Activated CD4-positive, CD25-positive, alpha-beta regulatory T cell treated with anti-CD3 and anti-CD28 coated beads, Interleukin-2, amount 50 U/mL, for 16 hours (primary cell): ENCODE results near the gene PIAS4.

Experiments
- DNase-seq: peaks from one replicate; pipeline ENCODE4 v3.0.0-alpha.2; 2020; ENCODE audit warnings: low read depth, low spot score

The PIAS4 gene

GRCh38 chr19:4075373-4075772, 67.8 kb downstream of the PIAS4 start:
- no peak for DNase-seq

DNA sequence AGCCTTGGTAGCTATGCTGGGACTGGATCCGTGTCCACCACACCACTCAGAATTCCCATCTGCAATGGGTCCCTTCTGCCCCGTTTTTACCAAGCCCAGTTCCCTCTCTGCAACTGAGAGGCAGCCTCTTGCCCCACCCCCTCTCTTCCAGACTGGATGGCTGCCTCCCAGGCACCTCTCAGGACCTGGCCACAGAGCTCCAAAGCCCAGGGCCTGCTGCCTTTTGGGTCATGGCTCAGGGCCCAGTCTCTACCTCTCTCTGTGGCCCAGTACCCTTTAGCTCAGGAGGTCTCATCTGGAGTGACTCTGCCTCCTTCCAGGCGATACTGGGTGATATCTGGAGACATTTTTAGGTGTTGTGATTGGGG, 69.5 kb downstream of the PIAS4 start:
- DNase-seq, result no peak

GRCh38 chr19:4077800-4078684, 70.5 kb downstream of the PIAS4 start:
- no peak for DNase-seq

DNA sequence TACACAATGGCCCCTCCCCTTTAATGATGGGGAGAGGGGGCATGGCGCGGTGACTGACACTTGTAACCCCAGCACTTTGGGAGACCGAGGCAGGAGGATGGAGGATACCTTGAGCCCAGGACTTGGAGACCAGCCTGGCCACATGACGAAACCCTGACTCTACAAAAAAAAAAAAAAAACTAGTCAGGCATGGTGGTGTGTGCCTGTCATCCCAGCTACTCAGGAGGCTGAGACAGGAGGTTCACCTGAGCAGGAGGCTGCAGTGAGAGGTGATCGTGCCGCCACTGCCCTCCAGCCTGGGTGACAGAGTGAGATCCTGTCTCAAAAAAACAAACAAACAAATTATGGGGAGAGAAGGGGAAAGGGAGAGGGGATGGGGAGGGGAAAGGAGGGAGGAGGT, 72.9 kb downstream of the PIAS4 start:
- DNase-seq, result no peak

DNA sequence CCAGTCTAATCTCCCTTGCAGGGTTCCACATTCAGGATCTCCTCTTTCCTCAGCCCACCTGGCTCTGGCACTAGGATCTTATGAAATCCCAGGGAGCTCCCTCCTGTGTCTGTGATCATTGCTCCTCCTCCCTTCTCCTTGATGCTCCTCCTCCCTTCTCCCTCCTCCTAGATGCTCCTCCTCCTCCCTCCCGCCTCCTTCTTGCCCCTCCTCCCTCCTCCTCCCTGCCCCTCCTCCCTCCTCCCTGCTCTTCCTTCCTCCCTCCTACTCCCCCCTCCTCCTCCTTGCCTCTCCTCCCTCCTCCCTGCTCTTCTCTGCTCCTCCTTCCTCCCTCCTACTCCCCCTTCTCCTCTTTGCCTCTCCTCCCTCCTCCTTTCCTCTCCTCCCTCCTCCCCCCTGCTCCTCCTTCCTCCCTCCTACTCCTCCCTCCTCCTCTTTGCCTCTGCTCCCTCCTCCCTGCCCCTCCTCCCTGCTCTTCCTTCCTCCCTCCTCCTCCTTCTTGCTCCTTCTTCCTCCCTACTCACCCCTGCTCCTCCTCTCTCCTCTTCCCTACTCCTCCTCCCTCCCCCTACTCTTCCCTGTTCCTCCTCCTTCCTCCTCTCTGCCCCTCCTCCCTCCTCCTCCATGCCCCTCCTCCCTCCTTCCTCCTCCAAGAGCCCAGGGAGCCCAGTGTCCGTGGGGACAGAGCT, 74.0 kb downstream of the PIAS4 start:
- no peak for DNase-seq

GRCh38 chr19:4082172-4082571, 74.6 kb downstream of the PIAS4 start:
- DNase-seq, result no peak

- no peak for DNase-seq
These were observed 76.4 kb downstream of the PIAS4 start for GRCh38 chr19:4083677-4084546.

DNA sequence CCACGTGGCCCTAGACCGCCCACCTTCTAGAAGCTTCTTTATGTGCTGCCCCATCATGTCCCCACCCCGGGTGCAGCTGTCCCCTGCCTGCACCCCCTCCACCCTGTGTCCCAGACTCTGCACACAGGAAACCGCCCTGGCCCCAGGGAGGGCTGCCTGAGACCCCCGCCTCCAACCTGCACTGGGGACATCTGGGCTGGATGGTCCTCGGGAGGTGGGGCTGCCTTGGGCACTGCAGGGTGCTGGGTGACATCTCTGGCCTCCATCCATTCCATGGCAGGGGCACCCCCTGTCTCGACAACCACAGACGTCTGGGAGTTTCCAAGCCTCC, 77.0 kb downstream of the PIAS4 start:
- no peak for DNase-seq

GRCh38 chr19:4086411-4086867, 78.9 kb downstream of the PIAS4 start:
- no peak for DNase-seq

- DNase-seq, result no peak
These were observed 80.5 kb downstream of the PIAS4 start for GRCh38 chr19:4087787-4088679.

GRCh38 chr19:4088975-4089374, 81.4 kb downstream of the PIAS4 start:
- no peak for DNase-seq
